GM12874 (cell line): ENCODE results near the gene PCDH15.

Experiments used
- TF ChIP-seq, protein P1 (sequence below): IDR thresholded peaks from 2 replicates; pipeline ENCODE4 v1.5.1; 2011; ENCODE audit warnings: low read depth, mild to moderate bottlenecking, control low read depth, low read length, moderate library complexity; ENCODE audit not compliant: insufficient read depth

PCDH15 gene

GRCh38 chr10:54559498-54559897, 241.5 kb downstream of the PCDH15 start:
- TF ChIP-seq, protein P1, sequence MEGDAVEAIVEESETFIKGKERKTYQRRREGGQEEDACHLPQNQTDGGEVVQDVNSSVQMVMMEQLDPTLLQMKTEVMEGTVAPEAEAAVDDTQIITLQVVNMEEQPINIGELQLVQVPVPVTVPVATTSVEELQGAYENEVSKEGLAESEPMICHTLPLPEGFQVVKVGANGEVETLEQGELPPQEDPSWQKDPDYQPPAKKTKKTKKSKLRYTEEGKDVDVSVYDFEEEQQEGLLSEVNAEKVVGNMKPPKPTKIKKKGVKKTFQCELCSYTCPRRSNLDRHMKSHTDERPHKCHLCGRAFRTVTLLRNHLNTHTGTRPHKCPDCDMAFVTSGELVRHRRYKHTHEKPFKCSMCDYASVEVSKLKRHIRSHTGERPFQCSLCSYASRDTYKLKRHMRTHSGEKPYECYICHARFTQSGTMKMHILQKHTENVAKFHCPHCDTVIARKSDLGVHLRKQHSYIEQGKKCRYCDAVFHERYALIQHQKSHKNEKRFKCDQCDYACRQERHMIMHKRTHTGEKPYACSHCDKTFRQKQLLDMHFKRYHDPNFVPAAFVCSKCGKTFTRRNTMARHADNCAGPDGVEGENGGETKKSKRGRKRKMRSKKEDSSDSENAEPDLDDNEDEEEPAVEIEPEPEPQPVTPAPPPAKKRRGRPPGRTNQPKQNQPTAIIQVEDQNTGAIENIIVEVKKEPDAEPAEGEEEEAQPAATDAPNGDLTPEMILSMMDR: no peak

GRCh38 chr10:54554028-54554427, 247.0 kb downstream of the PCDH15 start:
- TF ChIP-seq, protein P1: no peak

- TF ChIP-seq, protein P1: no peak
These were observed 251.0 kb downstream of the PCDH15 start for GRCh38 chr10:54550016-54550415.

DNA sequence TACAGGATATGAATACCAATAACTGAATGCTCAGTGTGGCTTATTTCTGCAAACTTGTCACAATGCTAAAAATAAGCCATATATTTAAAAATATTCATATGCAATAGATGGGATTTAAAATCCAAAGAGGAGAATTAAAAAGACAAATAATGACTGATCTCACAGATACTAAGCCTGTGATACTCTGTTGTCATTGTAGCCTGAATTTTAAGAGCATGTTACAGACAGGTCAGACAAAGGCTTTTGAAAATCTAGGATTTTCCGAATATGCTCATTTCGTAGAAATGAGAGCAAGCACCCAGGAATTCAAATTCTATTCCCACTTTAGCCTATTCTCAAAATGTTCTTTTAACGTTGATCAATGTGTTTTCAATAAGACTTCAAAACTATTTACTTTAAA, 269.7 kb downstream of the PCDH15 start:
- TF ChIP-seq, protein P1: no peak

DNA sequence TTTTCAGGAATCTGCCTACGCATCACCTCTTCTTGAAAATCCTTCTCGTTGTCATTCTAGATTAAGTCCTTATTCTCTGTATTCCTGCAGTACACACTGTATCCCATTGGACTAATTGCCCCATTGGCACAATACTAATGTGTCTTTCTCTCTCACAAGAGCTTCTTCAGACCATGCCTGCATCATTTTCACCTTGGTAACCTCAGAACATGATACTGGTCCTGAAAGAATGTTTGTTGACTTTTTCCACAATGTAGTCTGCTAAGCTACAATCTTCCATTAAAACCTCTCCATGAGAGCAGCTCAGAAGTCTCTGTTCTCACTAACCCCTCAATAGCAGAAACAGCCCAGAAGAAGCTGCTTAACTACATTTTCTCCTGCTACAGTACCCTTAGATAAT, 270.7 kb downstream of the PCDH15 start:
- TF ChIP-seq, protein P1: no peak

GRCh38 chr10:54525816-54526215, 275.2 kb downstream of the PCDH15 start:
- TF ChIP-seq, protein P1: no peak

GRCh38 chr10:54503863-54504262, 297.2 kb downstream of the PCDH15 start:
- TF ChIP-seq, protein P1: no peak

DNA sequence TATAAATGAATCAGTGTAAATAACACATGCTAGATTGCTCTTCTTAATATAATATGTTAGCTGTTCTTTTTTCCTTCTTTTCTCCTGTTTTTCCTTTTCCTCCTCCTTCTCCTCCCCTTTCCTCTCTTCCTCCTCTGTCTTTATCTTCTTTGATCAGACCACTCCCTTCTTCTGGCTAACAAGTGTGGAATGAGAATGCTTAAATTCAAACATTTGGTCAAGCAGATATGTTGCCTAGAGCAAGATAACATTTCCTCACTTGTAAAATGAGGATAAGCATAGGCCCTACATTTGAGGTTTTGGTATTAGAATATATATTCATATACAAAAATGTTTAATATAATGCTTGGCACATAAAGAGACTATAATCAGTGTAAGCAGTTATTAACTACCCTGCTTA, 299.1 kb downstream of the PCDH15 start:
- TF ChIP-seq, protein P1: no peak
